GM18511 (cell line): ENCODE results near the gene PXMP2.
"Not testable (repeated sequence)": the region's sequence is repeated elsewhere in the genome, so short reads cannot be mapped to it uniquely, and the experiment has no call there.

Experiments
- ATAC-seq: cut with Tn5 transposase; IDR thresholded peaks from one replicate; pipeline ENCODE4 v1.9.1; 2021; ENCODE audit warnings: mild to moderate bottlenecking, moderate library complexity; ENCODE audit not compliant: unreplicated experiment

PXMP2 gene

GRCh38 chr12:132692030-132692429 lies 4.6 kb downstream of the PXMP2 start:
- not testable (repeated sequence) for ATAC-seq

DNA sequence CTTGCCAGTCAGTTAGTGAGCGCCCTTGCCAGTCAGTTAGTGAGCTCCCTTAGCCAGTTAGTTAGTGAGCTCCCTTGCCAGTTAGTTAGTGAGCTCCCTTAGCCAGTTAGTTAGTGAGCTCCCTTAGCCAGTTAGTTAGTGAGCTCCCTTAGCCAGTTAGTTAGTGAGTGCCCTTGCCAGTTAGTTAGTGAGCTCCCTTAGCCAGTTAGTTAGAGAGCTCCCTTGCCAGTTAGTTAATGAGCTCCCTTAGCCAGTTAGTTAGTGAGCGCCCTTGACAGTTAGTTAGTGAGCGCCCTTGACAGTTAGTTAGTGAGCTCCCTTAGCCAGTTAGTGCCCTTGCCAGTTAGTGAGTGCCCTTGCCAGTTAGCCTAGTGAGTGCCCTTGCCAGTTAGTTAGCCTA lies 7.5 kb downstream of the PXMP2 start:
- not testable (repeated sequence) for ATAC-seq

GRCh38 chr12:132695431-132695830 lies 8.0 kb downstream of the PXMP2 start:
- ATAC-seq, result no peak

GRCh38 chr12:132698341-132698740 lies 11.0 kb downstream of the PXMP2 start:
- no peak for ATAC-seq

DNA sequence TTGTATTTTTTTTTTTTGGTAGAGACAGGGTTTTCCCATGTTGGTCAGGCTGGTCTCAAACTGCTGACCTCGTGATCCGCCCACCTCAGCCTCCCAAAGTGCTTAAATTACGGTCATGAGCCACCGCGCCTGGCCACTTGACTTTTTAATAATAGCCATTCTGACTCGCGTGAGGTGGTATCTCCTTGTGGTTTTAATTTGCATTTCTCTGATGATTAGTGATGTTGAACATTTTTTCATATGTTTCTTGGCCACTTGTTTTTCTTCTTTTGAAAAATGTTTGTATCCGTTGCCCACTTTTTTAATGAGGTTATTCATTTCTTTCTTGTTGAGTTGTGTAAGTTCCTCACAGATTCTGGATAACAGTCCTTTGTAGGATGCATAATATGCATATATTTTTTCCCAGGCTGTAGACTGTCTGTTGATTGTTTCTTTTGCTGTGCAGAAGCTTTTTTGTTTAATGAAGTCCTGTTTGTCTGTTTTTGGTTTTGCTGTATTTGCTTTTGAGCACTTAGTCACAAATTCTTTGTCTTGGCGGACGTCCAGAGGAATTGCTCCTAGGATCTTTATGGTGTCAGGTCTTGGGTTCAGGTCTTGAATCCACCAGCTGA lies 12.9 kb downstream of the PXMP2 start:
- ATAC-seq, result peak; percentile 65

- ATAC-seq, result no peak
Observed at GRCh38 chr12:132702640-132703039, 15.3 kb downstream of the PXMP2 start.

DNA sequence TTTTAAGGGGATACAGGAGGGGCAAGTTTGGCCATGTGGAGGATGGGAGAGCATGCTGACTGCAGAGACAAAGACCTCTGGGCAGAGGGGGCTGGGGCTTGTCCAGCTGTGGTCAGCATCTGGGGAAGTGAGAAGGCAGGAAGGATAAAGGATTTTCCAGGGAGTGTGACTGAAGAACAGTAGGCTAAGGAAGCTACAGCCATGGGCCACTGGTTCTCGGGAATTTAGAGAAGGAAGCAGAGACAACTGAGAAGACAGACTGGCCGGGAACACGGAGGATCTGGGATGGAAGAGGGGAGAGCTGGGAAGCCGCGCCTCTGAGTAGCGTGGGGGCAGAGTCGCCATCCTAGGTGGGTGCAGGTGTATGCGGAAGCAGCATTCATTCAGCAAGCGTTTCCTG lies 16.3 kb downstream of the PXMP2 start:
- ATAC-seq, result no peak

DNA sequence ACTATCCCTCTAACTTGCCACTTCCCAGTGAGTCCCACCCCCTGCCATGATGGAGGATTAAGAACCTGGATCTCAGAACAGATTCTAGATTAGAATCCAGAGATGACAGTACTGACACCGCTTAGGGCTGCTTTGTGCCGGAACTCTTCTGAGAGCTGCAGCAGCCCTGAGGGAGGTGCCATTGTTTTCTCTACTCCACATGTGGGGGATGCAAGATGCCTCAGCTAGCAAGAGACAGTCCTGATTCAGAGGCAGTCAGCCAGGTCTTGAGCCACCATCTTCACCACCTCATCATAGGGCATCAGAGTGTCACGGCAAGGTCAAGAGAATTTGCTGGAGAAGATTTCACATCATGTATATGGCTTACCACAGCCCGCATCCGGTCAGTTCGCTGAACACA lies 19.9 kb downstream of the PXMP2 start:
- ATAC-seq, result no peak

GRCh38 chr12:132708150-132708549 lies 20.8 kb downstream of the PXMP2 start:
- no peak for ATAC-seq

DNA sequence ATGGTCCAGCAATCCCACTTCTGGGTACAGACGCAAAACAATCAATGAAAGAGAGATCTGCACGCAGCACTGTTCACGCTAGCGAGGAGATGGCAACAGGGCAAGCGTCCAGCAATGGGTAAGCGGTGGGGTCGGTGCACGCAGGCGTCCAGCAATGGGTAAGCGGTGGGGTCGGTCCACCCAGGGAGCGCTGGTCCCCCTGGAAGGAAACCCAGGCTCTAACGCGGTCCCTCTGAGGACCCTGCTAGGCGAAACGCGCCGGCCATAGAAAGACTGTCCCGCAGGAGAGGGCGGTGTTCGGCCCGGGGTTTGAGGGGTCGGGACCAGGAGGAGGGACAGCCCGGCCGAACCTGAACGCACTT lies 22.6 kb downstream of the PXMP2 start:
- peak; percentile 46 for ATAC-seq

- ATAC-seq, result peak; percentile 88
Observed at GRCh38 chr12:132710405-132711079, 23.2 kb downstream of the PXMP2 start, which contains the start of gene PGAM5. PGAM5 (plus strand) TSS chr12:132710842; CDS start chr12:132710877, 35 bp downstream.

- peak; percentile 24 for ATAC-seq
Observed at GRCh38 chr12:132711080-132711843, 23.9 kb downstream of the PXMP2 start.

DNA sequence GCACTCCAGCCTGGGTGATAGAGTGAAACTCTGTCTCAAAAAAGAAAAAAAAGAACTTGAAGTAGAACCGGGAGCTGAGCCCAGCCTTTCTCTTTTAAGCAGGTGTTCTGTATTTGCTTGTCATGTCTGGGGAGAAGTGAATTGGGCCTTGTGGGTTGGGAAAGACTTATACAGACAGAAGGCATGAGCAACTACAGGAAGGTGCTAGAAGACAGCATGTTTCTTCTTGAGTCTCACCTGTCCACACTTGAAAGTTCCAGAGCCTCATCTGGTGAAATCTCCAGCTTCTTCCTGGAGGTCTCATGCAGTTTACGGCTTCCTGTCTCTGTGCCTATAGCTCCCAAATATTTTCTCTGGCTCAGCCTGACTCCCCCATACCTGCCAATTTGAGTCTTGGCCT lies 25.7 kb downstream of the PXMP2 start:
- no peak for ATAC-seq

GRCh38 chr12:132715874-132716273 lies 28.5 kb downstream of the PXMP2 start:
- ATAC-seq, result no peak

DNA sequence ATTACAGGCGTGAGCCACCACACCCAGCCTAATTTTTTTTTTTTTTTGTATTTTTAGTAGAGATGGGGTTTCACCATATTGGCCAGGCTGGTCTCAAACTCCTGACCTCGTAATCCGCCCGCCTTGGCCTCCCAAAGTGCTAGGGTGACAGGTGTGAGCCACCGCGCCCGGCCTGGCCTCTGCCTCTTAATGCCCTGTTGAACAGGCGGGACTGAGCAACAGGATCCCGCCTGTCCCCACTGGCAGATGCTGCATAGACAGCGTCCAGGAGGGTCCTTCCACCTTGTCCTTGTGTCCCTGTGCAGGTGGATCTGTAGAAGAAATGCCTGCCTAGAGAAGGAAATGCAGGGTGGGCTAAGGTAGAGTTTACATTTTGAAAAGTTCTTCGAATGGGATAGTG lies 29.0 kb downstream of the PXMP2 start:
- ATAC-seq, result no peak

GRCh38 chr12:132717011-132717410 lies 29.6 kb downstream of the PXMP2 start:
- ATAC-seq, result no peak

GRCh38 chr12:132717531-132718387 lies 30.4 kb downstream of the PXMP2 start:
- no peak for ATAC-seq

- no peak for ATAC-seq
Observed at GRCh38 chr12:132718644-132719043, 31.3 kb downstream of the PXMP2 start.

DNA sequence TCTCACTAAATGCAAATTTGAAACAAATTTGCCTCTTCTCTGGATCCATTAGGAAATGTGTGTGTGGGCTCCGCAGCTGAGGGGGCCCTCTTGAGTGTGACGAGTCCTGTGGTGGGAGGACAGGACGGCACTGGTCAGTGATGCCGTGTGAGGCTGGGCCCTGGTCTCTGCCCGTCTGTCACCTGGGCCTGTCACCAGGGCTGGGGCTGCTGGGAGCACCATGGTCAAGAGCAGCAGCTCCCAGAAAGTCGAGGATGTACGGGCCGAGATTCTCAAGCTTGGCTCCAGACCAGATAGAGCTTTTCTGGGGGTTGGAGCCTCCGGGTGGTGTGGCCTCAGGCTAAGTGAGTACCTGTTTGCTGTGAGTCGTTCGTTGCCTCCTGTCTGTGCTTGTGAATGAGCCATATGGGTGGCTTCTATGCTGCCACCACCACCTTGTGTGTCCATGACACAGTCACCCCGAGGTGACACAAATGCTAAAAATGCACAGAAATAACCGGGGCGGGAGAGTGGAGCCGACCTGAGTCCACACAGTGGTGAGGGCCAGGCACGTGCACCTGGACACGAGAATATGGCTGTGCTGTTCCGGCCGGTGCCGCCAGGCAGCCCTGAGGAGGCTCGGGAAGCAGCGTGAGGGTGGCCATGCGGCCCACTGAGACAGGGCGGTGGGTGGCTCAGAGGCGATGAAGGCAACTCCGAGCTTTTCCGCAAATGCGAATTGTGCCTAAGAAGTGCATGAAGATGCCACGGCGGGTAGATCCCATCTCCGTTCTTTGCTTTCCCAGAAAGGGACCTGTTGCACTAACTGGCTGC lies 32.0 kb downstream of the PXMP2 start:
- no peak for ATAC-seq

DNA sequence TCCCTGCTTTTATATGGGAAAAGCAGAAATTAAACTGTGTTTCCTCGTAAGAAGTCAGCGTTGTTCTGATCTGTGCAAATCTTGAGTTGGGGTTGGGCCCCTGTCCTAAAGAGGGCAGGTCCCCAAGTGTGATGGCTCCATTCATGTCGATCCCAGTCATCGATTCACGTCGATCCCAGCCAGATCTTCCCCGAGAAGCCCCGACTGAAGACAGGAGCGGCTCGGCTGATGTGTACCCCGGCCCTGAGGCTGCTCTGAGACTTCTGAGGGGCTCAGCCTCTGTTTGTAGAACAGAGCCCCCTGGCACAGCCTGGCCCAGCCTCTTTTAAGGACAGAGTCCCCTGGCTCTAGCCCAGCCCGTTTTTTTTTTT lies 32.6 kb downstream of the PXMP2 start:
- ATAC-seq, result no peak
